ENCODE results near the gene CRK. TPM values are rescaled to one million over a fixed set of nuclear protein-coding genes. Genes with fewer than 3 reads are reported as not detected.
"Not testable (repeated sequence)": the region's sequence is repeated elsewhere in the genome, so short reads cannot be mapped to it uniquely, and the experiment has no call there.

CRK gene
- total RNA-seq, 2 donors from 2014 or later, result 50.5 to 52.3 TPM

DNA sequence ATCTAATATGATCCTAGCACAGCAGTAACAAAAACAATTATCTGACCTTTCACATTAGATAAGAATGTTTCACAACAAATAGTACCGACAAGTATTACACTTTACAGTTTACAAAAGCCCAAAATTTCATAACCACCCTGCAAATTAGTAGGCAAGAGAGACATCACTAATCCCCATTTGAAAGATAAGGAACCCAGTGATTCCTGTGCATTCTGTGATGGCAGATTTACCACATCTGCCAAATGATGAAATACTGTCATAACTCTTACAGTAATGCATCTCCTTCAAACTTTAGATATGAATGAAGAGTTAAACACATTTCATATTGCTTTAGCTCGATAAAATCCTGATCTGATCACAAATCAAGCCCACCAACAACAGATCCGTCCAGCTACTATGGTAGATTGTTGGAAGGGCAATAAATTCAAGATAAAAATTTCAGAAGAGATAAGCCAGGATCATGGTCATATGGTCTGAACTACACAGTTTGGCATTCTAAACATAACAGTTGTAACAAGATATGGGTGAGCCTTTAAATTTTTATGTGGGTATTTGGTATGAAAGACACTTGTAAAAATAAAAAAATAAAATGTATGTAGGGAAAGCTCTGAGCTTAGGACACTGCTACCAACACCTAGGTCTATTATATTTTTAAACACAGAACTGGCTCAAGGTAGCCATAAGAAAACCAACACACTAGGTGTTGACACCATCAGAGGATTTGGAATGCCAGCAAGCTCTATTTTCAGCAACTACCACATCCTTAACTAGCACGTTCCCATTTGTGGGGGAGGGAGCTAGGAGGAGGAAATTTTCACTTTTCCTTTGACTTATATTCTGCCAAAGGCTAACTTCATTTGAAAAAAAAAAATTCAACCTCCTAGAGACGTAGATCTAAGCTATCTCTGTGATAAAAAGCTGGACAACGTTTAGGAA lies 65.3 kb downstream of the CRK start:
- no peak for DNase-seq
- peaks cover 49% of the 10 kb centered on the region for H3K36me3 ChIP-seq (ENCODE audit: control insufficient read depth, insufficient read depth, low read length)
- Mint-ChIP-seq H3K27me3 (ENCODE audit: insufficient read depth) (no peaks in the 10 kb centered on the region), H3K9me3 (no peaks in the 10 kb centered on the region), H3K4me3 (no peak overlapping the region), H3K36me3 (ENCODE audit: low read depth) (peaks cover 15% of the 10 kb centered on the region), H3K27ac (peak overlapping the region; percentile 35), H3K4me1 (peaks cover 46% of the 10 kb centered on the region)
- H3K4me1 ChIP-seq (ENCODE audit: control insufficient read depth, insufficient read depth, low read length), result peaks cover 5% of the 10 kb centered on the region
- TF ChIP-seq, protein P1, sequence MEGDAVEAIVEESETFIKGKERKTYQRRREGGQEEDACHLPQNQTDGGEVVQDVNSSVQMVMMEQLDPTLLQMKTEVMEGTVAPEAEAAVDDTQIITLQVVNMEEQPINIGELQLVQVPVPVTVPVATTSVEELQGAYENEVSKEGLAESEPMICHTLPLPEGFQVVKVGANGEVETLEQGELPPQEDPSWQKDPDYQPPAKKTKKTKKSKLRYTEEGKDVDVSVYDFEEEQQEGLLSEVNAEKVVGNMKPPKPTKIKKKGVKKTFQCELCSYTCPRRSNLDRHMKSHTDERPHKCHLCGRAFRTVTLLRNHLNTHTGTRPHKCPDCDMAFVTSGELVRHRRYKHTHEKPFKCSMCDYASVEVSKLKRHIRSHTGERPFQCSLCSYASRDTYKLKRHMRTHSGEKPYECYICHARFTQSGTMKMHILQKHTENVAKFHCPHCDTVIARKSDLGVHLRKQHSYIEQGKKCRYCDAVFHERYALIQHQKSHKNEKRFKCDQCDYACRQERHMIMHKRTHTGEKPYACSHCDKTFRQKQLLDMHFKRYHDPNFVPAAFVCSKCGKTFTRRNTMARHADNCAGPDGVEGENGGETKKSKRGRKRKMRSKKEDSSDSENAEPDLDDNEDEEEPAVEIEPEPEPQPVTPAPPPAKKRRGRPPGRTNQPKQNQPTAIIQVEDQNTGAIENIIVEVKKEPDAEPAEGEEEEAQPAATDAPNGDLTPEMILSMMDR (conservative IDR thresholded peaks at IDR 0.05), result no peak
- H3K27ac ChIP-seq (ENCODE audit: low read depth, low read length), result no peak overlapping the region
- H3K4me3 ChIP-seq (ENCODE audit: low read length), result peak overlapping the region; percentile 61
- H3K9me3 ChIP-seq (ENCODE audit: control insufficient read depth, low read length), result no peaks in the 10 kb centered on the region
- H3K27me3 ChIP-seq (ENCODE audit: control insufficient read depth, insufficient read depth, low read length, poor library complexity, severe bottlenecking), result no peaks in the 10 kb centered on the region
- 90% methylated on average over 3 to 5 of the region's 6 CpGs for WGBS, 2 experiments (ENCODE audit: insufficient coverage in 1 of 2, insufficient read length in 1 of 2)
- H3K9ac ChIP-seq (ENCODE audit: extremely low read depth, low read length, poor library complexity, severe bottlenecking), result no peak overlapping the region

DNA sequence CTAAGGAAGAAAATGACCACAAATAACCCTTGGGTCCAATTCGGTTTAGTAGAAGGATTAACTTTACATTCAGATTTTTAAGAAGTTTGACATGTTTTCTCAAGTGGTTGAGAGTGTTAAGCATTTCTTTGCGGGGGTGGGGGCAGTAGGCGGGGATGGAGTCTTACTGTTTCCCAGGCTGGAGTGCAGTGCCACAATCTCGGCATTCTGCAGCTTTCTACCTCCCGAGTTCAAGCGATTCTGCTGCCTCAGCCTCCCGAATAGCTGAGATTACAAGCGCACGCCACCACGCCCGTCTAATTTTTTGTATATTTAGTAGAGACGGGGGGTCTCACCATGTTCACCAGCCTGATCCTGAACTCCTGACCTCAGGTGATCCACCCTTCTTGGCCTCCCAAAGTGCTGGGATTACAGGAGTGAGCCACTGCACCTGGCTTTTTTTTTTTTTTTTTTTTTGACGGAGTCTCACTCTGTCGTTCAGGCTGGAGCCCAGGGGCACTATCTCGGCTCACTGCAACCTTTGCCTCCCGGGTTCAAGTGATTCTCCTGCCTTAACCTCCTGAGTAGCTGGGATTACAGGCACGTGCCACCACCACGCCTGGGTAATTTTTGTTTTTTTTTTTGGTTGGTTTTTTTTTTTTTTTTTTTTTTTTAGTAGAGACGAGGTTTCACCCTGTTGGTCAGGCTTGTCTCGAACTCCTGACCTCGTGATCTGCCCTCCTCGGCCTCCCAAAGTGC lies 68.4 kb downstream of the CRK start:
- not testable (repeated sequence) for H3K9me3 Mint-ChIP-seq; H3K4me3 ChIP-seq (ENCODE audit: low read length); H3K4me3 Mint-ChIP-seq; H3K27ac ChIP-seq (ENCODE audit: low read depth, low read length); H3K4me1 ChIP-seq (ENCODE audit: control insufficient read depth, insufficient read depth, low read length); H3K9me3 ChIP-seq (ENCODE audit: control insufficient read depth, low read length); H3K27me3 Mint-ChIP-seq (ENCODE audit: insufficient read depth); H3K27me3 ChIP-seq (ENCODE audit: control insufficient read depth, insufficient read depth, low read length, poor library complexity, severe bottlenecking); H3K9ac ChIP-seq (ENCODE audit: extremely low read depth, low read length, poor library complexity, severe bottlenecking); DNase-seq; H3K27ac Mint-ChIP-seq
- WGBS, 2 experiments (ENCODE audit: insufficient coverage in 1 of 2, insufficient read length in 1 of 2), result 88 to 94% methylated on average over 14 to 21 of the region's 22 CpGs
- H3K4me1 Mint-ChIP-seq, result peaks cover 34% of the 10 kb centered on the region
- H3K36me3 ChIP-seq (ENCODE audit: control insufficient read depth, insufficient read depth, low read length), result peaks cover 58% of the 10 kb centered on the region
- peaks cover 16% of the 10 kb centered on the region for H3K36me3 Mint-ChIP-seq (ENCODE audit: low read depth)

DNA sequence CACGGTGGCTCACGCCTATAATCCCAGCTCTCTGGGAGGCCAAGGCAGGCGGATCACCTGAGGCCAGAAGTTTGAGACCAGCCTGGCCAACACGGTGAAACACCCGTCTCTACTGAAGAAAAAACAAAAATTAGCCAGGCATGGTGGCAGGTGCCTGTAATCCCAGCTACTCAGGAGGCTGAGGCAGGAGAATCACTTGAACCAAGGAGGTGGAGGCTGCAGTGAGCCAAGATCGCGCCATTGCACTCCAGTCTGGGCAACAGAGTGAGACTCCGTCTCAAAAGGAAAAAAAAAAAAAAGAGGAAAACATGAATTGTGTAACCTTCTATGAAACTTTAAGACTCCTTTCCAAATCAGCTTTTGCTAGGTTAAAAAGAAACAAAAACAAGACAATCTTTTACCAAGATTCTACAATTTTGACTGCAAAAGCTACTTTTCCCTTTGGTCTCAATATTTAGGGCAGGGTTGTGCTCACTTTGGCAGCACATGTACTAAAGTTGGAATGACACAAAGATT lies 69.3 kb downstream of the CRK start:
- H3K4me3 Mint-ChIP-seq; H3K27me3 Mint-ChIP-seq (ENCODE audit: insufficient read depth): not testable (repeated sequence)

DNA sequence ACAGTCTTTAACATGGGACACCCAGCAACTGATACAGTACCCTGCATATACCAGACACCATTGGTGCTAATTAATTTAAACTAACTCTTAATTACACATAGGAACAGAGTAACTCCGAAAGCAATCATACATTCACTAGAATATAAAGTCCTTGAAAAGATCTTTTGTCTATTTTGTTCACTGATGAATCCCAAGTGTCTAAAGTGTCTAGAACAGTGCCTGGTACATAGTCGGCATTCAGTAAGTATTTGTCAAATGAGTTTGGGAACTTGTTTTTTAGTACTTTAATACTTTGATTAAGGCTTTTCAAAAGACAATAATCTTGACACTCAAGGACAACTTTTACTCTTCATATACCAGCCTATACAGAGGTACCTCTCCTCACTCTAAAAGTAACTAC lies 69.8 kb downstream of the CRK start:
- Mint-ChIP-seq H3K4me3 (no peak overlapping the region), H3K9me3 (no peaks in the 10 kb centered on the region), H3K4me1 (peaks cover 26% of the 10 kb centered on the region), H3K36me3 (ENCODE audit: low read depth) (peaks cover 18% of the 10 kb centered on the region), H3K27ac (no peak overlapping the region), H3K27me3 (ENCODE audit: insufficient read depth) (no peaks in the 10 kb centered on the region)
- Histone ChIP-seq H3K9me3 (ENCODE audit: control insufficient read depth, low read length) (no peaks in the 10 kb centered on the region), H3K9ac (ENCODE audit: extremely low read depth, low read length, poor library complexity, severe bottlenecking) (no peak overlapping the region), H3K27ac (ENCODE audit: low read depth, low read length) (no peak overlapping the region), H3K4me3 (ENCODE audit: low read length) (no peak overlapping the region), H3K27me3 (ENCODE audit: control insufficient read depth, insufficient read depth, low read length, poor library complexity, severe bottlenecking) (no peaks in the 10 kb centered on the region), H3K36me3 (ENCODE audit: control insufficient read depth, insufficient read depth, low read length) (peaks cover 62% of the 10 kb centered on the region), H3K4me1 (ENCODE audit: control insufficient read depth, insufficient read depth, low read length) (no peaks in the 10 kb centered on the region)
- 90 to 96% methylated on average over 2 of the region's 2 CpGs for WGBS, 2 experiments (ENCODE audit: insufficient coverage in 1 of 2, insufficient read length in 1 of 2)
- DNase-seq, result no peak
- TF ChIP-seq, protein P1 (conservative IDR thresholded peaks at IDR 0.05), result no peak

More for the DNA sequence above, 69.3 kb downstream of the CRK start:
- H3K27ac Mint-ChIP-seq; H3K9ac ChIP-seq (ENCODE audit: extremely low read depth, low read length, poor library complexity, severe bottlenecking); H3K9me3 Mint-ChIP-seq; H3K9me3 ChIP-seq (ENCODE audit: control insufficient read depth, low read length); H3K4me1 ChIP-seq (ENCODE audit: control insufficient read depth, insufficient read depth, low read length); DNase-seq; H3K4me3 ChIP-seq (ENCODE audit: low read length); H3K27me3 ChIP-seq (ENCODE audit: control insufficient read depth, insufficient read depth, low read length, poor library complexity, severe bottlenecking); H3K27ac ChIP-seq (ENCODE audit: low read depth, low read length): not testable (repeated sequence)
- WGBS, 2 experiments (ENCODE audit: insufficient coverage in 1 of 2, insufficient read length in 1 of 2), result 90 to 92% methylated on average over 5 to 6 of the region's 8 CpGs
- peaks cover 26% of the 10 kb centered on the region for H3K4me1 Mint-ChIP-seq
- H3K36me3 Mint-ChIP-seq (ENCODE audit: low read depth), result peaks cover 14% of the 10 kb centered on the region
- H3K36me3 ChIP-seq (ENCODE audit: control insufficient read depth, insufficient read depth, low read length), result peaks cover 58% of the 10 kb centered on the region
